H1 (cell line): ENCODE data around the gene KRT85. TPM values are rescaled to one million over a fixed set of nuclear protein-coding genes. Genes with fewer than 3 reads are reported as not detected.

Experiments used
- CTCF ChIA-PET: fragments of 300-600 bp; sonication (Branson Sonifier 250); formaldehyde crosslinking; loops from one replicate; lab custom pipeline; 2021; ENCODE audit not compliant: partially characterized antibody; lab: Charles Lee
- POLR2A ChIA-PET: fragments of 300-600 bp; sonication (Branson Sonifier 250); formaldehyde crosslinking; loops from one replicate; lab custom pipeline; 2021; ENCODE audit warnings: inconsistent platforms; ENCODE audit not compliant: partially characterized antibody; lab: Charles Lee
- DNase-seq, 2 experiments: peaks; one replicate each; pipeline versions ENCODE4 v3.0.0 to v3.0.0-alpha.2; 2010 to 2022; ENCODE audit warnings: low spot score in 2 of 2, low read depth in 1 of 2, mixed read lengths in 1 of 2
- FAIRE-seq: peaks from 2 replicates; lab custom pipeline; 2011; peaks lifted over from hg19 to GRCh38; lab: Jason Lieb, UNC
- H2AFZ ChIP-seq: 2 replicates; pipeline ENCODE4 v1.8.1; 2012; ENCODE audit warnings: low read length, inconsistent platforms
- H2AK5ac ChIP-seq: 2 replicates; pipeline ENCODE4 v1.6.1; 2013; ENCODE audit warnings: low read depth, low read length
- H2BK120ac ChIP-seq: replicated peaks from 2 replicates; pipeline ENCODE3; 2013; ENCODE audit warnings: low read depth, low read length, inconsistent platforms
- H2BK12ac ChIP-seq: 2 replicates; pipeline ENCODE4 v1.6.1; 2013; ENCODE audit warnings: low read depth, low read length
- H2BK15ac ChIP-seq: 2 replicates; pipeline ENCODE4 v1.6.1; 2013; ENCODE audit warnings: low read length
- H2BK20ac ChIP-seq: 2 replicates; pipeline ENCODE4 v1.6.1; 2013; ENCODE audit warnings: low read length
- H2BK5ac ChIP-seq: 2 replicates; pipeline ENCODE4 v1.6.1; 2013; ENCODE audit warnings: low read depth, low read length
- H3K14ac ChIP-seq: 2 replicates; pipeline ENCODE4 v1.6.1; 2013; ENCODE audit warnings: inconsistent platforms; ENCODE audit not compliant: insufficient read length
- H3K18ac ChIP-seq: 2 replicates; pipeline ENCODE4 v1.6.1; 2013; ENCODE audit warnings: low read length; ENCODE audit errors: extremely low read depth
- H3K23ac ChIP-seq: 2 replicates; pipeline ENCODE4 v1.6.1; 2013; ENCODE audit warnings: inconsistent platforms; ENCODE audit not compliant: insufficient read length
- H3K23me2 ChIP-seq: 2 replicates; pipeline ENCODE4 v1.6.1; 2013; ENCODE audit warnings: low read depth, low read length
- H3K27ac ChIP-seq: 2 replicates; pipeline ENCODE4 v1.6.1; 2011; ENCODE audit warnings: low read depth, low read length, inconsistent platforms
- H3K27me3 ChIP-seq, 4 experiments: replicated peaks in 1 of 4; 1 replicate in 1 of 4; 2 replicates in 3 of 4; pipeline versions ENCODE4 v1.6.1 to v1.8.1; 2011 to 2013; ENCODE audit warnings: low read length in 3 of 4, mild to moderate bottlenecking in 3 of 4, inconsistent platforms in 2 of 4, mixed read lengths in 2 of 4, moderate library complexity in 1 of 4; ENCODE audit not compliant: control insufficient read depth in 3 of 4, insufficient read depth in 3 of 4; ENCODE audit errors: extremely low read depth in 1 of 4
- H3K36me3 ChIP-seq, 4 experiments: 2 replicates each; pipeline versions ENCODE4 v1.6.1 to v1.8.1; 2011 to 2013; ENCODE audit warnings: mild to moderate bottlenecking in 4 of 4, low read length in 3 of 4, moderate library complexity in 2 of 4, control low read depth in 1 of 4, inconsistent platforms in 1 of 4; ENCODE audit not compliant: insufficient read depth in 4 of 4, control insufficient read depth in 2 of 4
- H3K4ac ChIP-seq: replicated peaks from 2 replicates; pipeline ENCODE3; 2013; ENCODE audit warnings: low read length, low read depth, mixed read lengths, inconsistent platforms; ENCODE audit not compliant: insufficient read length
- H3K4me1 ChIP-seq, 4 experiments: replicated peaks in 1 of 4; 1 replicate in 1 of 4; 2 replicates in 3 of 4; pipeline versions ENCODE4 v1.6.1 to v1.8.1; 2011 to 2013; ENCODE audit warnings: low read length in 3 of 4, inconsistent platforms in 2 of 4, mixed read lengths in 1 of 4; ENCODE audit not compliant: insufficient read depth in 4 of 4, control insufficient read depth in 3 of 4
- H3K4me2 ChIP-seq, 2 experiments: 2 replicates each; pipeline versions ENCODE4 v1.6.1 to v1.8.1; 2011 to 2013; ENCODE audit warnings: low read depth in 2 of 2, low read length in 2 of 2, control low read depth in 1 of 2, inconsistent platforms in 1 of 2, mild to moderate bottlenecking in 1 of 2; ENCODE audit not compliant: insufficient read depth in 1 of 2
- H3K4me3 ChIP-seq, 4 experiments: fragments of 200-600, 300-600 bp in 1 of 4; sonication (generic), shearing (Covaris generic), sonication (Bioruptor Twin) in 1 of 4; 2 replicates each; pipeline versions ENCODE4 v1.5.1 to v1.8.1; 2011 to 2016; ENCODE audit warnings: low read length in 4 of 4, low read depth in 3 of 4, control low read depth in 2 of 4, inconsistent platforms in 2 of 4, mild to moderate bottlenecking in 2 of 4, mixed read lengths in 1 of 4, moderate library complexity in 1 of 4; ENCODE audit not compliant: insufficient read depth in 2 of 4; ENCODE audit errors: extremely low read depth in 1 of 4
- H3K56ac ChIP-seq: replicated peaks from 2 replicates; pipeline ENCODE3; 2013; ENCODE audit warnings: low read depth, mild to moderate bottlenecking, mixed read lengths, low read length, inconsistent platforms; ENCODE audit not compliant: insufficient read length
- H3K79me1 ChIP-seq: 2 replicates; pipeline ENCODE4 v1.6.1; 2013; ENCODE audit warnings: low read depth, low read length, control low read depth
- H3K79me2 ChIP-seq, 2 experiments: 2 replicates each; pipeline versions ENCODE4 v1.6.1 to v1.8.1; 2012 to 2013; ENCODE audit warnings: low read length in 2 of 2, mild to moderate bottlenecking in 2 of 2, inconsistent platforms in 1 of 2; ENCODE audit not compliant: insufficient read depth in 2 of 2, control insufficient read depth in 1 of 2
- H3K9ac ChIP-seq, 4 experiments: replicated peaks in 1 of 4; 1 replicate in 1 of 4; 2 replicates in 3 of 4; pipeline versions ENCODE4 v1.6.1 to v1.8.1; 2011 to 2013; ENCODE audit warnings: low read depth in 3 of 4, low read length in 3 of 4, control low read depth in 2 of 4, mild to moderate bottlenecking in 2 of 4, moderate library complexity in 2 of 4, inconsistent platforms in 1 of 4; ENCODE audit errors: extremely low read depth in 1 of 4
- H3K9me3 ChIP-seq, 2 experiments: 2 replicates each; pipeline versions ENCODE4 v1.6.1 to v1.8.1; 2012 to 2013; ENCODE audit warnings: mild to moderate bottlenecking in 2 of 2, moderate library complexity in 2 of 2, control low read depth in 1 of 2, inconsistent platforms in 1 of 2, low read depth in 1 of 2, low read length in 1 of 2, mixed read lengths in 1 of 2; ENCODE audit not compliant: insufficient read depth in 2 of 2
- H4K20me1 ChIP-seq, 2 experiments: replicated peaks in 1 of 2; 2 replicates each; pipeline versions ENCODE3 to v1.8.1; 2011 to 2013; ENCODE audit warnings: inconsistent platforms in 2 of 2, low read length in 2 of 2, mild to moderate bottlenecking in 1 of 2; ENCODE audit not compliant: insufficient read depth in 2 of 2, control insufficient read depth in 1 of 2
- H4K5ac ChIP-seq: 2 replicates; pipeline ENCODE4 v1.6.1; 2013; ENCODE audit warnings: low read length, low read depth, mixed read lengths, inconsistent platforms; ENCODE audit not compliant: insufficient read length
- H4K8ac ChIP-seq: 2 replicates; pipeline ENCODE4 v1.8.0; 2013; ENCODE audit warnings: mild to moderate bottlenecking, moderate library complexity, low read length, inconsistent platforms; ENCODE audit not compliant: insufficient read depth; ENCODE audit errors: extremely low read depth
- H4K91ac ChIP-seq: replicated peaks from 2 replicates; pipeline ENCODE3; 2013; ENCODE audit warnings: low read length, mixed read lengths, inconsistent platforms; ENCODE audit not compliant: insufficient read length
- ATF2 ChIP-seq: IDR thresholded peaks from 2 replicates; pipeline ENCODE4 v1.6.1; 2012; ENCODE audit warnings: low read length, inconsistent platforms
- CHD2 ChIP-seq: IDR thresholded peaks from 2 replicates; pipeline ENCODE4 v1.6.1; 2012; ENCODE audit warnings: low read length, improper control_type of control experiment
- CTCF ChIP-seq, 3 experiments: IDR thresholded peaks; 1 replicate in 2 of 3; 2 replicates in 1 of 3; pipeline versions ENCODE4 v1.5.1 to v1.6.1; 2011; ENCODE audit warnings: low read length in 3 of 3, mild to moderate bottlenecking in 3 of 3, inconsistent platforms in 2 of 3, low read depth in 1 of 3, moderate library complexity in 1 of 3; ENCODE audit not compliant: insufficient read depth in 1 of 3; ENCODE audit errors: control extremely low read depth in 1 of 3
- GTF2F1 ChIP-seq: IDR thresholded peaks from 2 replicates; pipeline ENCODE4 v1.6.1; 2012; ENCODE audit warnings: low read depth, low read length, improper control_type of control experiment, borderline replicate concordance
- JUN ChIP-seq: IDR thresholded peaks from 2 replicates; pipeline ENCODE4 v1.6.1; 2011; ENCODE audit warnings: low read depth, mild to moderate bottlenecking, improper control_type of control experiment, low read length
- POLR2A ChIP-seq, 2 experiments: IDR thresholded peaks; 1 replicate in 1 of 2; 2 replicates in 1 of 2; pipeline ENCODE4 v1.6.1; 2011; ENCODE audit warnings: low read depth in 2 of 2, low read length in 2 of 2, mild to moderate bottlenecking in 2 of 2; ENCODE audit errors: control extremely low read depth in 1 of 2
- RAD21 ChIP-seq, 2 experiments: IDR thresholded peaks in 1 of 2; conservative IDR thresholded peaks in 1 of 2; 2 replicates each; pipeline ENCODE4 v1.6.1; 2011; ENCODE audit warnings: low read depth in 2 of 2, low read length in 2 of 2, improper control_type of control experiment in 1 of 2, inconsistent platforms in 1 of 2, mild to moderate bottlenecking in 1 of 2, moderate library complexity in 1 of 2
- RNF2 ChIP-seq: fragments of 200-900, 300-1000 bp; sonication (generic); IDR thresholded peaks from 2 replicates; pipeline ENCODE4 v1.7.1; 2016; ENCODE audit warnings: borderline replicate concordance, low read depth, mild to moderate bottlenecking, antibody characterized with exemption, low read length; ENCODE audit not compliant: poor library complexity, severe bottlenecking; ENCODE audit errors: missing control alignments
- SRF ChIP-seq: IDR thresholded peaks from 2 replicates; pipeline ENCODE4 v1.6.1; 2011; ENCODE audit warnings: mild to moderate bottlenecking, low read depth, low read length, moderate library complexity
- TEAD4 ChIP-seq: IDR thresholded peaks from 2 replicates; pipeline ENCODE4 v1.6.1; 2012; ENCODE audit warnings: low read depth, low read length, inconsistent platforms, mixed read lengths
- WGBS, 2 experiments: shearing (Covaris generic) in 1 of 2; methylation state at CpG; one replicate each; pipeline versions ENCODE4 v1.1.6 to v1.1.7; 2013 to 2015; ENCODE audit warnings: low lambda C conversion rate in 2 of 2, mixed read lengths in 2 of 2, inconsistent platforms in 1 of 2, low coverage in 1 of 2, missing lambda C conversion rate in 1 of 2; ENCODE audit not compliant: insufficient replicate concordance in 2 of 2, insufficient coverage in 1 of 2, insufficient read length in 1 of 2; ENCODE audit errors: extremely low coverage in 1 of 2, missing lambda C conversion rate in 1 of 2; 5-methylcytosine and 5-hydroxymethylcytosine counted together
- polyA plus RNA-seq, 7 experiments: library from polyadenylated mRNA; depleted of rRNA in 3 of 7; stranded (reverse) in 5 of 7; unstranded in 2 of 7; fragments of >200 nt in 5 of 7; fragments of 200-250 nt in 2 of 7; gene quantifications; 1 replicate in 5 of 7; 2 replicates in 1 of 7; 4 replicates in 1 of 7; pipeline versions ENCODE4 v1.2.1 to v1.2.3, GENCODE V29; 2011 to 2013; ENCODE audit warnings: missing spikeins in 2 of 7, mixed read lengths in 2 of 7
- total RNA-seq: library from RNA; stranded (reverse); fragmentation: NEBNext Ultra II Directional; extraction: Animal tissue kit (Norgen Biotek cat#: 25700); gene quantifications from 2 replicates; pipeline ENCODE4 v1.2.1, GENCODE V29; 2021

The KRT85 gene
- total and polyA plus RNA-seq, 2 of the 8 experiments (the other 6 are each of a cell fraction or from before 2014, with no cell fraction given), result not detected

GRCh38 chr12:52347016-52347415, 20.3 kb downstream of the KRT85 start:
- Histone ChIP-seq H2BK5ac (no peak overlapping the region), H3K23ac (no peak overlapping the region), H4K91ac (no peak overlapping the region), H3K4me1 (no peaks in the 10 kb centered on the region), H2BK15ac (no peak overlapping the region), H3K4me2 (no peak overlapping the region), H3K36me3 (no peaks in the 10 kb centered on the region), H3K23me2 (no peaks in the 10 kb centered on the region), H2AFZ (no peak overlapping the region), H2BK12ac (no peak overlapping the region), H2BK120ac (no peak overlapping the region), H3K18ac (no peak overlapping the region), H3K27me3 (no peaks in the 10 kb centered on the region), H4K5ac (no peak overlapping the region), H3K4ac (no peak overlapping the region), H4K8ac (no peak overlapping the region), H3K27ac (no peak overlapping the region), H3K4me3 (no peak overlapping the region), H3K9ac (no peak overlapping the region), H2AK5ac (no peak overlapping the region), H3K56ac (no peak overlapping the region), H3K79me2 (no peaks in the 10 kb centered on the region), H3K14ac (no peak overlapping the region), H4K20me1 (no peaks in the 10 kb centered on the region), H3K9me3 (no peaks in the 10 kb centered on the region), H2BK20ac (no peak overlapping the region), H3K79me1 (no peaks in the 10 kb centered on the region)
- POLR2A ChIA-PET, result no interaction called here
- FAIRE-seq (no peak), DNase-seq (no peak)
- WGBS, 2 experiments, result 80% methylated on average over 9 of the region's 9 CpGs; no CpG with 5 or more reads in 1 of the 2 experiments
- CTCF ChIA-PET, result interaction anchor here (0.7 to 10.7 kb wide), 9 partner anchors 16 to 253 kb away, joined by 3 to 88 read pairs (median 3); no protein-coding TSS in a partner anchor
- TF ChIP-seq RNF2 (no peak), CTCF (IDR thresholded peaks at IDR 0.05; ENCODE audit: control extremely low read depth in 1 of 3, insufficient read depth in 1 of 3, low read depth in 1 of 3, low read length in 3 of 3) (no peak), ATF2 (no peak), GTF2F1 (no peak), JUN (no peak), SRF (no peak), CHD2 (no peak), RAD21 (IDR thresholded peaks at IDR 0.05 in 1 of 2, conservative IDR thresholded peaks at IDR 0.05 in 1 of 2; ENCODE audit: low read depth in 2 of 2, low read length in 2 of 2) (no peak), POLR2A (IDR thresholded peaks at IDR 0.05; ENCODE audit: control extremely low read depth in 1 of 2, low read depth in 2 of 2, low read length in 2 of 2) (no peak), TEAD4 (no peak)
